Prostate gland (tissue), 2 donors: Measurements from ENCODE around the gene ZNF804B.

ENCODE experiments used
- POLR2A ChIP-seq: fragments of 450-650 bp; IDR thresholded peaks from one replicate; pipeline ENCODE4 v1.6.1; 2016; ENCODE audit warnings: antibody characterized with exemption, mild to moderate bottlenecking
- POLR2AphosphoS5 ChIP-seq: sonication (generic); formaldehyde crosslinking; IDR thresholded peaks from one replicate; pipeline ENCODE4 v1.6.1; 2017; ENCODE audit warnings: antibody characterized with exemption
- TF ChIP-seq, protein P1 (sequence below), 4 experiments: fragments of 200-600 bp in 2 of 4; fragments of 450-650 bp in 2 of 4; sonication (generic) in 2 of 4; IDR thresholded peaks; 1 replicate in 3 of 4; 2 replicates in 1 of 4; pipeline ENCODE4 v1.5.1; 2016 to 2019; ENCODE audit warnings: antibody characterized with exemption in 4 of 4, mild to moderate bottlenecking in 2 of 4, moderate library complexity in 2 of 4

DNA sequence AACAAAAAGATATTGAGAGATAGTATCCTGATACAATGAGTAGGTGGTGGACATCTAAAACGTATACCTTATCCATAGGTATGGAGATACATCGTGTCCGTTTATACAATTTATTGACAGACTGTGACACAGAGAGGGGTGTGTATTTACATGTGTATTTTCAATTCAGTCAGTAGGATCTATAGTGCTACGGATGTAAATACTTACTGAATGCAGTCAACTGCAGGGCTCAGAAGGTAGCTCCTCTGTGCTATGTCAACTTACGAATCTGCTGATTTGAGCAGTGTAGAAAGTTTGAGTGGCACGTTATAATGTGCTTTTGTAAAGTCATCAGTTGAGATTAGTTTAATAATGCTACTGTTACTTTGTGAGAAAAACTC, 626 bp downstream of the ZNF804B start:
- TF ChIP-seq, protein P1, sequence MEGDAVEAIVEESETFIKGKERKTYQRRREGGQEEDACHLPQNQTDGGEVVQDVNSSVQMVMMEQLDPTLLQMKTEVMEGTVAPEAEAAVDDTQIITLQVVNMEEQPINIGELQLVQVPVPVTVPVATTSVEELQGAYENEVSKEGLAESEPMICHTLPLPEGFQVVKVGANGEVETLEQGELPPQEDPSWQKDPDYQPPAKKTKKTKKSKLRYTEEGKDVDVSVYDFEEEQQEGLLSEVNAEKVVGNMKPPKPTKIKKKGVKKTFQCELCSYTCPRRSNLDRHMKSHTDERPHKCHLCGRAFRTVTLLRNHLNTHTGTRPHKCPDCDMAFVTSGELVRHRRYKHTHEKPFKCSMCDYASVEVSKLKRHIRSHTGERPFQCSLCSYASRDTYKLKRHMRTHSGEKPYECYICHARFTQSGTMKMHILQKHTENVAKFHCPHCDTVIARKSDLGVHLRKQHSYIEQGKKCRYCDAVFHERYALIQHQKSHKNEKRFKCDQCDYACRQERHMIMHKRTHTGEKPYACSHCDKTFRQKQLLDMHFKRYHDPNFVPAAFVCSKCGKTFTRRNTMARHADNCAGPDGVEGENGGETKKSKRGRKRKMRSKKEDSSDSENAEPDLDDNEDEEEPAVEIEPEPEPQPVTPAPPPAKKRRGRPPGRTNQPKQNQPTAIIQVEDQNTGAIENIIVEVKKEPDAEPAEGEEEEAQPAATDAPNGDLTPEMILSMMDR (IDR thresholded peaks at IDR 0.05) = no peak
- TF ChIP-seq POLR2A = no peak
- no peak for TF ChIP-seq POLR2AphosphoS5
